GM18519 (cell line): ENCODE data around the gene TARM1.
A peak's percentile ranks its signal among the peaks of the same experiment; 100 is the strongest.

Experiments
- ATAC-seq: cut with Tn5 transposase; IDR thresholded peaks from one replicate; pipeline ENCODE4 v1.9.1; 2021; ENCODE audit warnings: mild to moderate bottlenecking, moderate library complexity; ENCODE audit not compliant: unreplicated experiment, low FRiP score

Gene TARM1

GRCh38 chr19:54081032-54081431 lies at the start of gene TARM1:
TSS of gene TARM1 (minus strand) at chr19:54081365. CDS start at chr19:54081340, 25 bp downstream.
- ATAC-seq, result no peak

- no peak for ATAC-seq
Observed at GRCh38 chr19:54129617-54129996, 48.4 kb upstream of the TARM1 start.

GRCh38 chr19:54128796-54129616 lies 47.8 kb upstream of the TARM1 start:
- ATAC-seq, result no peak

GRCh38 chr19:54128441-54128725 lies 47.2 kb upstream of the TARM1 start:
- ATAC-seq, result no peak

GRCh38 chr19:54127688-54128440 lies 46.7 kb upstream of the TARM1 start:
- no peak for ATAC-seq

GRCh38 chr19:54125713-54126112 lies 44.5 kb upstream of the TARM1 start:
- ATAC-seq, result no peak

GRCh38 chr19:54124393-54124792 lies 43.2 kb upstream of the TARM1 start:
- no peak for ATAC-seq

GRCh38 chr19:54123682-54124081 lies 42.5 kb upstream of the TARM1 start:
- no peak for ATAC-seq

GRCh38 chr19:54121259-54121658 lies 40.1 kb upstream of the TARM1 start:
- no peak for ATAC-seq

- ATAC-seq, result peak; percentile 52
Observed at GRCh38 chr19:54115109-54116063, 34.2 kb upstream of the TARM1 start, which contains the start of the genes PRPF31 and TFPT. TSS of gene PRPF31 (plus strand) at chr19:54115754. CDS start at chr19:54118279, 2,525 bp downstream. TSS of gene TFPT (minus strand) at chr19:54115657. CDS start at chr19:54115269, 388 bp downstream.

GRCh38 chr19:54114340-54115108 lies 33.4 kb upstream of the TARM1 start:
- ATAC-seq, result no peak

- no peak for ATAC-seq
Observed at GRCh38 chr19:54109651-54110050, 28.5 kb upstream of the TARM1 start.

GRCh38 chr19:54108496-54108895 lies 27.3 kb upstream of the TARM1 start:
- no peak for ATAC-seq

GRCh38 chr19:54107876-54108490 lies 26.8 kb upstream of the TARM1 start:
- ATAC-seq, result no peak

GRCh38 chr19:54106716-54107115 lies 25.6 kb upstream of the TARM1 start:
- ATAC-seq, result no peak

- ATAC-seq, result no peak
Observed at GRCh38 chr19:54105796-54106195, 24.6 kb upstream of the TARM1 start.

- no peak for ATAC-seq
Observed at GRCh38 chr19:54104998-54105715, 24.0 kb upstream of the TARM1 start.

- ATAC-seq, result peak; percentile 98
Observed at GRCh38 chr19:54102421-54103169, 21.4 kb upstream of the TARM1 start, which contains the start of gene NDUFA3. TSS of gene NDUFA3 (plus strand) at chr19:54102855. CDS start at chr19:54102879, 24 bp downstream.
